Cardiac muscle cell (in vitro differentiated cells and primary cell): ENCODE data around the gene GPR161. TPM values are rescaled to one million over a fixed set of nuclear protein-coding genes. Genes with fewer than 3 reads are reported as not detected.

Source experiments
- DNase-seq, 2 donors: peaks; one replicate each; pipeline versions ENCODE4 v3.0.0 to v3.0.0-alpha.2; 2010 to 2017; ENCODE audit warnings: low read depth in 1 of 2, low spot score in 1 of 2
- H3K27ac ChIP-seq: fragments of 200-600 bp; sonication (generic); 2 replicates; pipeline ENCODE4 v1.5.1; 2016
- H3K27me3 ChIP-seq: fragments of 200-600 bp; sonication (generic); 2 replicates; pipeline ENCODE4 v1.6.0; 2016; ENCODE audit warnings: control low read depth
- H3K36me3 ChIP-seq: fragments of 200-600 bp; sonication (generic); 2 replicates; pipeline ENCODE4 v1.5.1; 2016; ENCODE audit warnings: control low read depth
- H3K4me1 ChIP-seq: fragments of 200-600 bp; sonication (generic); 2 replicates; pipeline ENCODE4 v1.8.1; 2017; ENCODE audit warnings: low read depth, mild to moderate bottlenecking, mixed run types
- H3K4me3 ChIP-seq: fragments of 200-600 bp; sonication (generic); 2 replicates; pipeline ENCODE4 v1.5.1; 2016; ENCODE audit warnings: mild to moderate bottlenecking
- H3K9me3 ChIP-seq: fragments of 200-600 bp; sonication (generic); 2 replicates; pipeline ENCODE4 v1.5.1; 2017; ENCODE audit warnings: low read depth, mild to moderate bottlenecking, control low read depth
- polyA plus RNA-seq: library from polyadenylated mRNA; unstranded; fragments of >200 nt; fragmentation: Nextera tagmentation; extraction: Ambion mirVana; gene quantifications from 2 replicates; pipeline ENCODE4 v1.2.1, GENCODE V29; 2016
- total RNA-seq: library from RNA; depleted of rRNA; stranded (reverse); fragments of >200 nt; gene quantifications from 2 replicates; pipeline ENCODE4 v1.2.3, GENCODE V29; 2016
- TF ChIP-seq, protein P1 (sequence below): IDR thresholded peaks from 2 replicates; pipeline ENCODE4 v1.5.1; 2012; ENCODE audit warnings: low read depth, mild to moderate bottlenecking, low read length

GPR161 gene
- total and polyA plus RNA-seq, 2 experiments from 2014 or later = 17.0 to 27.6 TPM

DNA sequence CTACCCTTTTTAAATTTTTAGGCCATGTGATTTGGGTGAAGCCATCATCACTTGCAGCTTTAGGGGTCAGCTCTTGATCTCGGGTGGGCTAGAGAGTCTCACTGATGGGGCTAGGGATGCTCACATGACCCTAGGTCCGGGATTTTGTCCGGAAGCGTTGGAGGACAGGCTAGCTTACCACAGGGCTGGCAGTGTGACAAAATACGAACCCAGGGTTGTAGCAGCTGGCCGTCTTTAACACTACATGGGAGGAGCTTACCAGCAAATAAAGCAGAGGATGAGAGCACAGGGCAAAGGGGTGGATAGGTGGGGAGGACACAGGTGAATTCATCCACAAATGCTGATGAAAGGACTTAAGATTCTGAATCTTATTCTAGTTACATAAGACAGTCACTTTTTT, 21.9 kb downstream of the GPR161 start:
- Histone ChIP-seq H3K27me3 (no peaks in the 10 kb centered on the region), H3K36me3 (peaks cover 4% of the 10 kb centered on the region), H3K9me3 (no peaks in the 10 kb centered on the region), H3K4me1 (no peaks in the 10 kb centered on the region), H3K27ac (no peak overlapping the region), H3K4me3 (no peak overlapping the region)
- TF ChIP-seq, protein P1, sequence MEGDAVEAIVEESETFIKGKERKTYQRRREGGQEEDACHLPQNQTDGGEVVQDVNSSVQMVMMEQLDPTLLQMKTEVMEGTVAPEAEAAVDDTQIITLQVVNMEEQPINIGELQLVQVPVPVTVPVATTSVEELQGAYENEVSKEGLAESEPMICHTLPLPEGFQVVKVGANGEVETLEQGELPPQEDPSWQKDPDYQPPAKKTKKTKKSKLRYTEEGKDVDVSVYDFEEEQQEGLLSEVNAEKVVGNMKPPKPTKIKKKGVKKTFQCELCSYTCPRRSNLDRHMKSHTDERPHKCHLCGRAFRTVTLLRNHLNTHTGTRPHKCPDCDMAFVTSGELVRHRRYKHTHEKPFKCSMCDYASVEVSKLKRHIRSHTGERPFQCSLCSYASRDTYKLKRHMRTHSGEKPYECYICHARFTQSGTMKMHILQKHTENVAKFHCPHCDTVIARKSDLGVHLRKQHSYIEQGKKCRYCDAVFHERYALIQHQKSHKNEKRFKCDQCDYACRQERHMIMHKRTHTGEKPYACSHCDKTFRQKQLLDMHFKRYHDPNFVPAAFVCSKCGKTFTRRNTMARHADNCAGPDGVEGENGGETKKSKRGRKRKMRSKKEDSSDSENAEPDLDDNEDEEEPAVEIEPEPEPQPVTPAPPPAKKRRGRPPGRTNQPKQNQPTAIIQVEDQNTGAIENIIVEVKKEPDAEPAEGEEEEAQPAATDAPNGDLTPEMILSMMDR = no peak
- DNase-seq = peak in 1 of 2 donors; percentile 79

DNA sequence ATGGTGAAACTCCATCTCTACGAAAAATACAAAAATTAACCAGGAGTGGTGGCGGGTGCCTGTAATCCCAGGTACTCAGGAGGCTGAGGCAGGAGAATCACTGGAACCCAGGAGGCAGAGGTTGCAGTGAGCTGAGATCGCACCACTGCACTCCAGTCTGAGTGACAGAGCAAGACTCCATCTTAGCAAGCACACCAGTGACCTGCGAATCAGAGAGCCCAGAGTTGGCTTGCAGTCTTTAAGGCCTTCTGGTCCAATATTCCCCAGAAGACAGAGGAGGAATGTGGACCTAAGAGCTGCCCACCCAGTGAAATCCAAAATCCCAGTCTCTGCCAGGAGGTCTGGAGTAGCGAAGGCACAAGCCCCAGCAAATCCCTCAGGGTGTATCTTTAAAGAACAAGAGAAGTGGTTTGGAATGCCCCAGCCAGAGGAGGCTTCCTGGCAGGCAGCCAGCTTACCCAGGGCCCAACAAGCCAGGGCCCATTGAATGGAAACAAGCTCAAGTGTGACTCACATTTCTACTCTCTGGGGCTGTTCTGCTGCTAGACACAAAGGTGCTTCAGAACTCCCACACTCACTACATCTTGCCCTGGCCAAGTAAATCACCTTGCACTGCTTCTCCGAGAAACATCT, 23.9 kb downstream of the GPR161 start:
- H3K36me3 ChIP-seq = peaks cover 4% of the 10 kb centered on the region
- peak; percentile 73 to 90 for DNase-seq
- no peaks in the 10 kb centered on the region for H3K27me3 ChIP-seq
- no peaks in the 10 kb centered on the region for H3K4me1 ChIP-seq
- peak overlapping the region; percentile 7 for H3K27ac ChIP-seq
- H3K9me3 ChIP-seq = no peaks in the 10 kb centered on the region
- H3K4me3 ChIP-seq = no peak overlapping the region
- TF ChIP-seq, protein P1 = no peak

DNA sequence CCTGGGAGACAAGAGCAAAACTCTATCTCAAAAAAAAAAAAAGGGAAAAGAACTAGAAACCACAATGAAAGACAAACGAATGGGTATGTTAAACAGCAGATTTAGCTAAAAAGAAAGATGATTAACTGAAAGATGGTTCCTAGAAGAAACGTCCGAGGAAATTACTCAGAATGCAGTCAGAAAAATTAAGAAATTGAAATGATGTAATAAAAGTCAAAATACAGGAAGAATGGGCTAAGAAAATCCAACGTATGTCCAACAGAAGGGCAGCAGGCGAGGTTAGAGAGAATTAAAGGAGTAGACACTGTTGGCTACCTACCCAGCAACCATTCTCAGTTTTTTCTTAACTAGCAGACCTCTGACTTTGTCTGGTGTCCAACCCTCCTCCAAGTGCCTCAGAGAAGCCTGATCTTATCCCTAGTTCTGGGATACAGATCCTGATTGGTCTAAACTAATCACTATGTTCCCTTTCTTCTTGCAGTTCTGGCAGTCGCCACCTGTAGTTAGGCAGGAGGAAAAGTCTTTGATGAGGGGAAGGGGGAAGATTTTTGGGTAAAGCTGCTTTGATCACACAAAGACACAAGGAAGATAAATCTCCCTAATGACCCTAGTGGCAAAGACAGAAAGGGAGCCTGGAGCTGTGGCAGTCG, 25.7 kb downstream of the GPR161 start:
- TF ChIP-seq, protein P1 = no peak
- H3K4me3 ChIP-seq = no peak overlapping the region
- DNase-seq = peak in 1 of 2 donors; percentile 40
- no peaks in the 10 kb centered on the region for H3K27me3 ChIP-seq
- no peaks in the 10 kb centered on the region for H3K4me1 ChIP-seq
- no peaks in the 10 kb centered on the region for H3K9me3 ChIP-seq
- H3K27ac ChIP-seq = no peak overlapping the region
- no peaks in the 10 kb centered on the region for H3K36me3 ChIP-seq

DNA sequence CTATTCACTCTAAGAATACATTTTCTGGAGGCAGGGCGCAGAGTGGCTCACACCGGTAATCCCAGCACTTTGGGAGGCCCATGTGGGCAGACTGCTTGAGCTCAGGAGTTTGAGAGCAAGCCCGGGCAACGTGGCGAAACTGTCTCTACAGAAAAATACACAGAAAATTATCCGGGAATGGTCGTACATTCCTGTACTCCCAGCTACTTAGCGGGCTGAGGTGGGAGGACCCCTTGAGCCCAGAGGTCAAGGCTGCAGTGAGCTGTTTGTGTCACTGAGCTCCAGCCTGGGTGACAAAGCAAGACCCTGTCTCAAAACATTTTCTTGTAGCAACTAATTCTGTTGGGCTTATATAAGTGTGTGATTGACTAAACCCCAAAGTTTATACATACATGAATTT, 30.5 kb downstream of the GPR161 start:
- DNase-seq = no peak
- Histone ChIP-seq H3K4me3 (no peak overlapping the region), H3K27me3 (no peaks in the 10 kb centered on the region), H3K27ac (no peak overlapping the region), H3K9me3 (no peaks in the 10 kb centered on the region), H3K36me3 (no peaks in the 10 kb centered on the region), H3K4me1 (no peaks in the 10 kb centered on the region)
- TF ChIP-seq, protein P1 = no peak

DNA sequence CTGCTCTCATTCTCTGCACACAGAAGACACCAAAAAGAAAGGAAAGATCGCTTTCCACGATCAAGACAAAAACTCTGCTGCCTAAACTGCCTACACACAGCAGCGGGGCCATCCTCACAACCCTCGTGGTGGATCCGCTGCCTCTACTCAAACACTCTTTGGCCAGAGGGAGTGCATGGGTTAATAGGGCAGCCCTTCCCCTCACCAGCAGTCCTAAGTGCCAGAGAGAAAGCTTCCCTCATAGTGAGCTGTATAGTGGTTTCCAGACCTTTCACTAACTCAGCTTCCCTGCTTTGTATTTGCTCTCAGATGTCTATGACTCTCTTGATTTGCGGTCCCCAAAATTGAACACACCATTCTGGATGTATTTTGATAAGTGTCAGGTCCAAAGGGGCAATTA, 30.9 kb downstream of the GPR161 start:
- Histone ChIP-seq H3K9me3 (no peaks in the 10 kb centered on the region), H3K36me3 (no peaks in the 10 kb centered on the region), H3K4me3 (no peak overlapping the region), H3K27me3 (no peaks in the 10 kb centered on the region), H3K27ac (no peak overlapping the region), H3K4me1 (peaks cover 3% of the 10 kb centered on the region)
- TF ChIP-seq, protein P1 = no peak
- no peak for DNase-seq
